Activated CD4-positive, alpha-beta T cell treated with anti-CD3 and anti-CD28 coated beads for 1 hour (primary cell): ENCODE measurements around the gene LSS.

Experiments used
- DNase-seq: peaks from one replicate; pipeline ENCODE4 v3.0.0-alpha.2; 2020

Gene LSS

GRCh38 chr21:46165098-46165497, 63.5 kb downstream of the LSS start:
- no peak for DNase-seq

DNA sequence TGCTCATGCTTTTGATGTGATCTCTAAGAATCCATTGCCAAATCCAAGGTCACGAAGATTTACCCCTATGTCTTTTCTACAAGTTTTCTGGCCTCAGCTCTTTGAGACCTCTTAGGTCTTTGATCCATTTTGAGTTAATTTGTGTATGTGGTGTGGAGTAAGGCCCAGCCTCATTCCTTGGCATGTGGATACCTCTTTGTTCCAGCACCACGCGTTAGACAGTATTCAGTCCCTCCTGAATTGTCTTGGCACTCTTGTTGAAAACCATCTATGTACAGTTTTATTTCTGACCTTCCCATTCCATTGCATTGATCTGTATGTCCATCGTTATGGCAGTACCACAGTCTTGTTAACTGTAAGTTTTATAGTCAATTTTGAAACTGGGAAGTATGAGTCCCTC, 65.2 kb downstream of the LSS start:
- no peak for DNase-seq

- peak; percentile 5 for DNase-seq
Observed at GRCh38 chr21:46161633-46162592, 66.7 kb downstream of the LSS start.

DNA sequence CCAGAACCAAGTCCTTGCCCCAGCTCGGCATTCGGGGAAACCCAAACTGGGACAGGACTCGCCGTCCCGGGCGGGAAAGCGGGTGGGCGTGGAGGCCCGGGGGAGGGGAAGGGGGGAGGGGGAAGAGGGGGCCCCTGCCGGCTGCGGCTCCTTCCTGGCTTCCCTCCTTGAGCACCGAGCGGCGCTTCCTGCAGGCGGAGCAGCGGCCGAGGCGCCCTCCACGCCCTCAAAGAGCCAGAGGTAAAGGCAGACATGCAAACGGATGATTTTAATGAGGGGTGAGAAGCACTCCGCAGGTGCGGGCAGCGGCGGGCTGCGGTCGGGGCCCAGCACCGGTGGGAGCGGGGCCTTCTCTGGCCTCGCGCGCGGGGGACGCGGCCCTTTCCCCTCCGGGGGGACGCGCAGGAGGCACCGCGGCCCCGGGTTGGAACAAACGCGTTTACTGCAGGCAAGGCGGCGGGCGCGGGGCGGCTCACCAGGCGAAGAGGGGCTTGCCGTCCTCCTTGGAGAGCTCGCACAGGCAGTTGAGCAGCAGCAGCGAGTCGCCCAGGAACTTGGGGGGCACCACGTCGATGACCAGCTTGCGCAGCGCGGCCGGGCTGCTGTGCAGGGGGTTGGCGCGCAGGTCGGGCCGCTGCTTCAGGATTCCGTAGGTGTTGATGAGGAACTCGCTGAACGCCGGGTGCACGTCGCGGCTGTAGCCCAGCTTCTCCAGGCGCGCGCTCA, 67.5 kb downstream of the LSS start:
- DNase-seq = peak; percentile 6

GRCh38 chr21:46160657-46160906, 68.0 kb downstream of the LSS start:
- peak; percentile 5 for DNase-seq

DNA sequence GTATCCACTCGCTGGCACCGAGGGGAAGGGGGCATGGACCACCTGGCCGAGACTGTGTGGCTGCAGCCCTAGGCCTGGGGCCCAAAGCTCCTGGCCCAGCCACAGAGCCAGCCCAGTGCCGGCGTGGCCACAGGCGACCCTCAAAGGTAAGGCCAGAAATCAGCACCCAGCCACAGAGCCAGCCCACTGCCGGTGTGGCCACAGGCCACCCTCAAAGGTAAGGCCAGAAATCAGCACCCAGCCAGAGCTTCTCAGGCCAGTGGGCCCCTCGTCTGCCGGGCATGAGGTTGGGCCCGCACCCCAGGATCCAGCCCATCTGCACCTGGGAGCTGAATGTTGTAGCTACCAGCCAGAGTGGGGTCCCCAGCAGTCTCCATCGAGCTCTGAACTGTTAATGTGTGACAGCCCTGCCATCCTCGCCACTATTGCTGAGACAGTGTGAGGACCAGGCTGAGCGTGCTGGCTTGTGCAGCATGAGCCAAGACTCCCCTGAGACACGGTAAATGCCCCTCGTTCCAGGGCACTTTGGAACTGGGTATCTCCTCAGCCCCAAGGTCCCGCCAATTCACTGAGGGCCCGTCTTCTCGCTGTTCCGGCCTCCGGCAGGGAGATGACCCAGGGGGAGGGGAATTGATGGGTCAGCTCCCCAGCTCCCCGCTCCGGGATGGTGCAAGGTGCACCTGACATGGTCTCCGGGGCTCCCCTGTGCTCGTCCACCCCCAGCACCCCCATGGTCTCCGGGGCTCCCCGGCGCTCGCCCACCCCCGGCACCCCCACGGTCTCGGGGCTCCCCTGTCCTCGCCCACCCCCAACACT, 68.5 kb downstream of the LSS start:
- DNase-seq = peak; percentile 4

DNA sequence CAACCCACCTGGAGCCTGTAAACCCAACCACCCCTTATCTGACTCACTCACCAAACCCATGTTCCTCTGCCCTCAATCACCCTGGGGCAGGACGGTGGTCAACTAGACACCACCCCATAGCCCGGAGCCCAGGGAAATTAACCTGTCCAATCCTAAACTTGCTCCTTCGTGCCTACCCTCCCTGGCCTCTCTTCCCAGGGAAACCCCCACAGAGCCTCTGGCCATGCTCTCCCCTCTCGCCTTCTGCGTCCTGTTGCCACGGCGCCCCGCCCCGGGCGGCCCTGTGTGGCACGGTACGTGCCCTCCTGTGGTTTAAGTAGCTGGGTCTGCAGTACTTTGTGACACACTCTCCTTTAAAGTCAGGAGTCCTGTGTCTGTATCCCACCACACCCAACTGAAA, 69.2 kb downstream of the LSS start:
- DNase-seq = peak; percentile 4

GRCh38 chr21:46158666-46159300, 69.8 kb downstream of the LSS start:
- peak; percentile 5 for DNase-seq

- DNase-seq = no peak
Observed at GRCh38 chr21:46157987-46158451, 70.6 kb downstream of the LSS start.

- DNase-seq = no peak
Observed at GRCh38 chr21:46157396-46157986, 71.1 kb downstream of the LSS start.

DNA sequence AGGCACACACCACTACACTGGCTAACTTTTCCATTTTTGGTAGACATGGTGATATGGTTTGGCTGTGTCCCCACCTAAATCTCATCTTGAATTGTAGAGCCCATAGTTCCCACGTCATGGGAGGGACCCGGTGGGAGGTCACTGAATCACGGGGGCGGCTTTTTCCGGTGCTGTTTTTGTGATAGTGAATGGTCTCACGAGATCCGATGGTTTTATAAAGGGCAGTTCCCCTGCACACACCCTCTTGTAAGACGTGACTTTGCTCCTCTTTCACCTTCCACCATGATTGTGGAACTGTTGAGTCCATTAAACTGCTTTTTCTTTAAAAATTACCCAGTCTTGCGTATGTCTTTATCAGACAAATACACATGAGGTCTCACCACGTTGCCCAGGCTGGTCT, 71.9 kb downstream of the LSS start:
- no peak for DNase-seq

- no peak for DNase-seq
Observed at GRCh38 chr21:46156378-46156645, 72.3 kb downstream of the LSS start.

- DNase-seq = no peak
Observed at GRCh38 chr21:46155514-46156377, 72.8 kb downstream of the LSS start, which contains the start of gene FTCD. Gene FTCD, minus strand, starts transcription at chr21:46155579. Its CDS starts 56 bp downstream, at chr21:46155523.

DNA sequence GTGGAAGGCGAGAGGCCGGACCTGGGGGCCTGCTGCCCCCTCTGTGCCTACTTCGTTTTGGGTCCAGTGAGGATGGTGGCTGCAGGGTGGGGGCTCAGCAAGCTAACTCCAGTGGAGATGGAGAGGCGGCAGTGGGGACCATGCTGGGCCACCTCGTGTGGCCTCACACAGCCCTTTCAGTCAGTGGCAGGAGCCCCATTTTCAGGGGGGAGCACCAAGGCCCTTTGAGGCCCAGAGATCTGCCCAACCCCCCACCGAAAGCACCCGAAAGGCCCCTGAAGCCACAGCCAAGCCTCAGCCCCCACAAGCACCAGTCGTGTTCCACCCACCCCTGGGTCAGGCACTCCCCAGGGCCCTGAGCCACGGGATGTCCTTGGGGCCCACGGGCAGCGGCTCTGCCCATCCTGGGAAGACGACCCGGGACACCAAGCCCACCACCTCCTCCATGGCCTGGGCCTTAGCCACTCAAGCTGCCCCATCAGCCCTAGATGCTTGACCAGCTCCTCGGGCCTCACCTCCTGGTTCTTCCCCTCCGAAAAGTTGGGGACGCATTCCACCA, 73.5 kb downstream of the LSS start:
- DNase-seq = no peak

- no peak for DNase-seq
Observed at GRCh38 chr21:46154155-46154954, 74.2 kb downstream of the LSS start.

- peak; percentile 29 for DNase-seq
Observed at GRCh38 chr21:46153247-46154154, 75.1 kb downstream of the LSS start.

DNA sequence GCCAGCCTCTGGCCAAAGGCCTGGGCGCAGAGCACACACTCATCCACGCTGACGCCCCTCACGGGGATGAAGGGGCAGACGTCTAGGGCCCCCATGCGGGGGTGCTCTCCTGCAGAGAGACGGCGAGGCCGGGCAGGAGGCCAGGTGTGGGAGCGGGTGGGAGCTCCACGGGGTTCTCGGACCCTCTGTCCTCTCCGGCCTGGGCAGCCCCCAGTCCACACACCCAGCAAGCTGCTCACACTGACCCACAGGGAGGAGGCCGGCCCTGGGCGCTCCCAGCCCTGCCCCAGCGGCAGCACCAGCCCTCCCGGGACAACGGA, 75.7 kb downstream of the LSS start:
- no peak for DNase-seq

- DNase-seq = no peak
Observed at GRCh38 chr21:46151989-46152926, 76.3 kb downstream of the LSS start.
